ENCODE data around the gene NEK9. TPM values are rescaled to one million over a fixed set of nuclear protein-coding genes. Genes with fewer than 3 reads are reported as not detected.

The NEK9 gene
- total RNA-seq, 1 donor from 2014 or later, result 123 TPM

GRCh38 chr14:75143761-75144527 is 17.1 kb upstream of the NEK9 start:
- intact Hi-C loops (cut with micrococcal nuclease), result loop anchor here (5.0 kb wide), 1 partner anchor 153 kb away; no protein-coding TSS in a partner anchor
- H3K36me3 ChIP-seq, result peaks cover 6% of the 10 kb centered on the region
- DNase-seq, result no peak
- H3K4me1 ChIP-seq, result peaks cover 75% of the 10 kb centered on the region
- H3K27ac ChIP-seq (replicated peaks), result peak overlapping the region; percentile 62
- no peak overlapping the region for H3K4me3 ChIP-seq
- no peaks in the 10 kb centered on the region for H3K27me3 ChIP-seq (ENCODE audit: low read depth)
- TF ChIP-seq, protein P1, sequence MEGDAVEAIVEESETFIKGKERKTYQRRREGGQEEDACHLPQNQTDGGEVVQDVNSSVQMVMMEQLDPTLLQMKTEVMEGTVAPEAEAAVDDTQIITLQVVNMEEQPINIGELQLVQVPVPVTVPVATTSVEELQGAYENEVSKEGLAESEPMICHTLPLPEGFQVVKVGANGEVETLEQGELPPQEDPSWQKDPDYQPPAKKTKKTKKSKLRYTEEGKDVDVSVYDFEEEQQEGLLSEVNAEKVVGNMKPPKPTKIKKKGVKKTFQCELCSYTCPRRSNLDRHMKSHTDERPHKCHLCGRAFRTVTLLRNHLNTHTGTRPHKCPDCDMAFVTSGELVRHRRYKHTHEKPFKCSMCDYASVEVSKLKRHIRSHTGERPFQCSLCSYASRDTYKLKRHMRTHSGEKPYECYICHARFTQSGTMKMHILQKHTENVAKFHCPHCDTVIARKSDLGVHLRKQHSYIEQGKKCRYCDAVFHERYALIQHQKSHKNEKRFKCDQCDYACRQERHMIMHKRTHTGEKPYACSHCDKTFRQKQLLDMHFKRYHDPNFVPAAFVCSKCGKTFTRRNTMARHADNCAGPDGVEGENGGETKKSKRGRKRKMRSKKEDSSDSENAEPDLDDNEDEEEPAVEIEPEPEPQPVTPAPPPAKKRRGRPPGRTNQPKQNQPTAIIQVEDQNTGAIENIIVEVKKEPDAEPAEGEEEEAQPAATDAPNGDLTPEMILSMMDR (IDR thresholded peaks at IDR 0.05; ENCODE audit: borderline replicate concordance), result no peak
- H3K9me3 ChIP-seq (replicated peaks), result no peaks in the 10 kb centered on the region

- H3K9me3 ChIP-seq (replicated peaks), result no peaks in the 10 kb centered on the region
- no peak for DNase-seq
- H3K27ac ChIP-seq (replicated peaks), result peak overlapping the region; percentile 39
- TF ChIP-seq, protein P1 (IDR thresholded peaks at IDR 0.05; ENCODE audit: borderline replicate concordance), result no peak
- intact Hi-C loops (cut with micrococcal nuclease), result loop anchor here (5.0 kb wide), 1 partner anchor 155 kb away; no protein-coding TSS in a partner anchor
- H3K27me3 ChIP-seq (ENCODE audit: low read depth), result no peaks in the 10 kb centered on the region
- H3K4me3 ChIP-seq, result no peak overlapping the region
- peaks cover 6% of the 10 kb centered on the region for H3K36me3 ChIP-seq
- H3K4me1 ChIP-seq, result peaks cover 74% of the 10 kb centered on the region
Observed at GRCh38 chr14:75142494-75142893, 15.6 kb upstream of the NEK9 start.

DNA sequence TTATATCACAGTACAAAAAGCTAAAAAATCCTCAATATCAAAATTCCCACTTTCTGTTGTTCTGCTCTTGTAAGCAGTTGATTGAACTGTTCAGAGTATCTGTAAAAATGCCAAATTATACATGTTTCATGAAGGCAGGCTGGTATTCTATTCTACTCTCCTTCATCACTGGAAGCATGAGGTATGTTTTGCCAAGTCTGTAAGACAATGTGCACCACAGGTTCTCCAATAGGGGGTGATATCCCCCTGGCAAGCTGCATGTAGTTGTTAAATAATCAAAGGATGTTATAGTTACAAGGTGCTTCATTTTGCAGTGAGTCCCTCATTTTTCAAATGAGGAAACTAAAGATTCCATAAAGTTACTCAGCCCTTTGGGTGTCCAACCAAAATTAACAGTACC is 15.1 kb upstream of the NEK9 start:
- no peak for DNase-seq
- TF ChIP-seq, protein P1 (IDR thresholded peaks at IDR 0.05; ENCODE audit: borderline replicate concordance), result peak; percentile 56
- Histone ChIP-seq H3K27ac (replicated peaks) (peak overlapping the region; percentile 39), H3K9me3 (replicated peaks) (no peaks in the 10 kb centered on the region), H3K4me3 (no peak overlapping the region), H3K4me1 (peaks cover 68% of the 10 kb centered on the region), H3K36me3 (peaks cover 6% of the 10 kb centered on the region), H3K27me3 (ENCODE audit: low read depth) (no peaks in the 10 kb centered on the region)
- intact Hi-C loops (cut with micrococcal nuclease), result loop anchor here (5.0 kb wide), 1 partner anchor 155 kb away; no protein-coding TSS in a partner anchor

- Histone ChIP-seq H3K4me3 (no peak overlapping the region), H3K36me3 (peaks cover 6% of the 10 kb centered on the region), H3K9me3 (replicated peaks) (no peaks in the 10 kb centered on the region), H3K4me1 (peaks cover 59% of the 10 kb centered on the region), H3K27me3 (ENCODE audit: low read depth) (no peaks in the 10 kb centered on the region), H3K27ac (replicated peaks) (no peak overlapping the region)
- TF ChIP-seq, protein P1 (IDR thresholded peaks at IDR 0.05; ENCODE audit: borderline replicate concordance), result no peak
- no peak for DNase-seq
- intact Hi-C loops (cut with micrococcal nuclease), result loop anchor here (5.0 kb wide), 1 partner anchor 156 kb away; no protein-coding TSS in a partner anchor
Observed at GRCh38 chr14:75141062-75141461, 14.2 kb upstream of the NEK9 start.

GRCh38 chr14:75140620-75141019 is 13.8 kb upstream of the NEK9 start:
- Histone ChIP-seq H3K36me3 (peaks cover 8% of the 10 kb centered on the region), H3K27me3 (ENCODE audit: low read depth) (no peaks in the 10 kb centered on the region), H3K27ac (replicated peaks) (no peak overlapping the region), H3K4me3 (no peak overlapping the region), H3K9me3 (replicated peaks) (no peaks in the 10 kb centered on the region), H3K4me1 (peaks cover 55% of the 10 kb centered on the region)
- DNase-seq, result no peak
- intact Hi-C loops (cut with micrococcal nuclease), result loop anchor here (5.0 kb wide), 1 partner anchor 157 kb away; no protein-coding TSS in a partner anchor
- TF ChIP-seq, protein P1 (IDR thresholded peaks at IDR 0.05; ENCODE audit: borderline replicate concordance), result no peak

Measured in left ventricle myocardium inferior (tissue), 1 donor.